ENCODE results near the gene C3orf33.

C3orf33 gene

DNA sequence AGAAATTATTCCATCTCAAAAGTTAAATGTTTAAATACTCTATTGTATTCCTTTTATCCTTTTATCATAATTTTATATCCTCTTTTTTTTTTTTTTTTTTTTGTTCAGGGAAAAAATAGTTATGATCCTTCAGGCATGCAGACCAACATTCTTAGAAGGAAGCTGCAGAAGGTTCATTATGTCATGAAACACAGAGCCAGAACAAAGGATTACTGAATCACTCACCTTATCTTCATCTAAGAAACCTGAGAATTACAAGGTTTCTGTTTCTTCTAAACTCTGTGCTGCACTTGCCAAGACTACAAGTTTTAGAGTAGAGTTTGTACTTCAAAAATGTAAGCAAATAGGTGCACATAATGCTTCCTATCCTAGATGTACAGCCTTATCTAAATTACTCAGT is 64.5 kb downstream of the C3orf33 start:
- no peak for DNase-seq (ENCODE audit: low read depth)

DNA sequence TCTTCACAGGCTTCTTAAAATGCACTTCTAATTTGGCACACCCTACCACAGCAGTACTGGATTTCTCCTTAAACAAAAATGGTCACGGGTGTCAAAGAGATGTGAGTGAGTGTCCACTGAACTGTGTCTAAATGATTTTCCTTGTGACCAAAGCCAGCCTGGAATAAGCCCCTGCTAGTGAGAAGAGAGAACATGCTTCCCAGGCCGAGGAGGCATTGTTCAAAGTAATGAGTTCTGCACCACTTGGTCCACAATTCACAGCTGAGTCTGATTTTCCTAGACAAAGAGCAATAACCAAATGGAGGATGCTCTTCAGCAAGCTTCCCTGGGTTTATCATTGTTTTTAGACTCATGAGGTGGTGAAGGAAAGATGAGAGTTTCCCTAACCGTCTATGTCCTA is 65.0 kb downstream of the C3orf33 start:
- DNase-seq (ENCODE audit: low read depth) = no peak

DNA sequence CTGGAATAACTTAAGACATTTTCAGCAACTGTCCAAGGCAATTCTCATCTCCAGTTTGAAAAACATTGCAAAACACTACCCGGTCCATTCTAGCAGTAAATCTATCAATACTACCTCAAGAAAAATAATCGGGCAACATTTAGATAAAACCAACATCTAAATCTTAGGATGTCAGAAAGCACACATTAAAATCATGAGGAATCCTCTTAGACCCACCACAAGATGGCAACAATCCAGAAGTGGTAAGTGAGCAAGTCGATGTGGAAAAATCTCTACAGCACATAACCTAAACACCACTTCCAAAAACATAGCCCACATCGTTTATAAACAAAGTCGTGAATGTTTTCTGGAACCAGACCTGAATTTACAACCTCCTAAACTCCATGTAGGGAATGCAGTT is 66.9 kb downstream of the C3orf33 start:
- DNase-seq (ENCODE audit: low read depth) = no peak

DNA sequence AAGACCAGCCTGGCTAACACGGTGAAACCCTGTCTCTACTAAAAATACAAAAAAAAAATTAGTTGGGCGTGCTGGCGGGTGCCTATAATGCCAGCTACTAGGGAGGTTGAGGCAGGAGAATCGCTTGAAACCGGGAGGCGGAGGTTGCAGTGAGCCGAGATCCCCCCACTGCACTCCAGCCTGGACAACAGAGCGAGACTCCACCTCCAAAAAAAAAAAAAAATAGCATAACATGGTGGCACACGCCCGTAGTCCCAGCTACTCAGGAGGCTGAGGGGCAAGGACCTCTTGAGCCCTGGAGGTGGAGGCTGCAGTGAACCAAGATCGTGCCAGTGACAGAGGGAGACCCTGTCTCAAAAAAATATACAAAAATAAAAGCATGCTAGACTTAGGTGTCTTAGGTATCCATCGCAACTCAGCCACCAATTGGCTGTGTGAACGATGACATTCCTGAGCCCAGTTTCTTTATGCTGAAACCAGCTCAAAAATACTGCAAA is 67.5 kb downstream of the C3orf33 start:
- no peak for DNase-seq (ENCODE audit: low read depth)

DNA sequence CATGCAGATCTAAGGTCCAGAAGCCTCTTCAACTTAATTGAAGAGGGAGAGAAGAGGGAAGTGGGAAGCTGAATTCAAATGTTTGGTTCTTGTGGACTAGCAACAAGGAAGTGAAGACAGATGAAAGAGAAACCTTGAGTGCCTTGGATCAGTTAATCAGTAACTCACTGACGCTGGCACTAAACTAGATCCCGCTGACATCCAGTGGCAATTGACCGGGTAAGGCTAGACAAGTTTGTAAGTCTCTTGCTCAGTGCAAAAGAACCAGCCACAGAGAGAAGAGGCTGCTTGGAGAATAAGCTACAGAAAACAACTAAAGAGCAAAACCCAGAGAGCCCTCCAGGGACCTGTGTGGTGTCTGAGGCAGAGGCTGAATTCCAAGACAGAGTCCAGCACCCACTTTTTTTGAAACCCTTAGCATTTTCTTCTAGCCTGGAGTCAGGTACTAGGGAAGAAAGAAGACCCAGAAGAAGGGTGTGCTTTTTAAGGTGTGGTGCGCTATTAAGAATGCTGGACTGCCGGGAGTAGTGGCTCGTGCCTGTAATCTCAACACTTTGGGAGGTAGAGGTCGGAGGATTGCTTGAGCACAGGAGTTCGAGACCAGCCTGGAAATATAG is 68.1 kb downstream of the C3orf33 start:
- DNase-seq (ENCODE audit: low read depth) = no peak

DNA sequence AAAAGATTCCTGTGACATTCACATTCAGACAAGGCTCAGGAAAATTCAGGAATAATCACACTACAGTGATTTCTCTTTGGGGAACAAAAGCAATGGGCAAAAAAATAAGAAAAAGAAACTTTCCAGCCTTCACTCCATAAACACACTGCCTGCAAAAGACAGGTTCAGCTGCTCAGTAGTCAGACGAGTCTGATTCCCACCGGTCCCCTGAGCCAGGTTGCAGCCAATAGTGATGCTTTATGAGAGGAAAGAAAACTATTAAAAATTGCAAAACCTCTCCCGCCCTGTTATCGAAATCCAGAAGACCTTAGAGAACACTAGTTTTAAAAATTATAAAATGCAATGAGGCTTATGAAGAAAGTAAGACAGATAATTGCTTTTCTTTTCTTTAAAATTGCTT is 69.7 kb downstream of the C3orf33 start:
- no peak for DNase-seq (ENCODE audit: low read depth)

DNA sequence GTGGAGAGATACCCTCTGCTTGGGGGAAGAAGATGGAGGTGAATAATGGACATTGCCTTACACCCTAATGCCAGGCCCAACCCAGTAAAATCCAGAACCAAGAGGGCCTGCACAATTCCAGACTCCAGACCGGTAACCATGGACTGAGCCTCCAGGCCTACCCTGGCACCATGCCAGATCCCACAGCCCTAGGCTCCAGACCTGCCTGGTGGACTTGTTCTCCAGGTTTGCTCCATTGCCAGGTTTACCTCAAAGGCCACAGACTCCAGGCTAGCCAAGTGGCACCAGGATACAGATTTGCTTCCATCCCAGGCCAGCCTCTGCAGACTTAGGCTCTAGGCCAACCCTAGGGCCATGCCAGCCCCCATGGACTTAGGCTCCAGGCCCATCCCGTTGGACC is 75.2 kb downstream of the C3orf33 start:
- no peak for DNase-seq (ENCODE audit: low read depth)

DNA sequence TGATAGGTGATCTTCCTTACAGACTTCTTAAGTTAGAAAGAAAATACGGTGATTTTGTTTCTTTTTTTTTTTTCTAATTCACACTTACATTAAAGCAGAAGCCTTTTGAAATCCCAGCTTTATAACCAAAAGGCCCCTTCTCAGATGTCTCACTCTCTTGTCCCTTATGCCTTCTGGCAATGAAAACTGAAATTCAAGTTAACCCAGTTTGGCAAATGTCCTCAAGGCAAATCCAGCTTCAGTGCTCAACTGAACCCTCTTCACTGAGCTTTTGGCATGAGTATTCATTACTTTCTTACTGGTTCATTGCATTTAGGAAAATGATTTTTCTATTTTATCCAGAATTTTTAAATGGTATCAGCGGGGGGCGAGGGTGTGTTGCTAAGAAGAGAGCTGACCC is 78.2 kb downstream of the C3orf33 start:
- DNase-seq (ENCODE audit: low read depth) = no peak

DNA sequence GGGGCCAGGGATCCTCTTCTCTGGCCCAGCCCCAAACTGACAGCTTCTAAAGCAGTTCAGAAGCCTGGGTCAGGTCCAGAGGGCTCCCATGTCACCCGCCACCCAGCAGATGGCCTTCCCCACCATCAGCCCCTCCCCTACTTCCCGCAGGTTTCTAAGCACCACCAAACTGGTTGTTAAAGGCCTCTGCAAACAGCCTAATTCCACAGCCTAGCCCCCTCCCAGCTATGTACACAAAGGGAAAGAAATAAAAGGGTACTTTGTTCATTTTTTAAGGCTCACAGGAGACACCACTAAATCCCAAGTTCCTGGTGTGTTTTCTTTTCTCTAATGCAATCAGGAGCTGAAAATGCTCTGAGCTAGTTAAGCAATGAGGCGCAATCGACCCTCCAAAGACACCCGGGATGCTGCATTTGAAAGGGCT is 91.8 kb downstream of the C3orf33 start:
- DNase-seq (ENCODE audit: low read depth) = no peak
